Fibroblast of lung (primary cell): ENCODE data around the gene PLA2G7.

Source experiments
- CTCF ChIP-seq, 2 donors: IDR thresholded peaks in 1 of 2; conservative IDR thresholded peaks in 1 of 2; 1 replicate in 1 of 2; 2 replicates in 1 of 2; pipeline ENCODE4 v1.5.1; 2011 to 2012; ENCODE audit warnings: low read length in 2 of 2, control low read depth in 1 of 2, inconsistent platforms in 1 of 2, low read depth in 1 of 2, mild to moderate bottlenecking in 1 of 2
- EZH2 ChIP-seq: IDR thresholded peaks from 2 replicates; pipeline ENCODE4 v1.5.1; 2012; ENCODE audit warnings: low read length, control low read depth, mild to moderate bottlenecking; ENCODE audit errors: missing control alignments

GRCh38 chr6:46704562-46704961 lies 30.6 kb downstream of the PLA2G7 start:
- no peak for TF ChIP-seq CTCF (conservative IDR thresholded peaks at IDR 0.05 in 1 of 2, IDR thresholded peaks at IDR 0.05 in 1 of 2; ENCODE audit: low read depth in 1 of 2, low read length in 2 of 2)
- no peak for TF ChIP-seq EZH2
